Transverse colon (tissue), 4 donors: ENCODE data around the gene PLIN4. TPM values are rescaled to one million over a fixed set of nuclear protein-coding genes. Genes with fewer than 3 reads are reported as not detected.
"Not testable (repeated sequence)": the region's sequence is repeated elsewhere in the genome, so short reads cannot be mapped to it uniquely, and the experiment has no call there.

Source experiments
- DNase-seq: peaks from one replicate; pipeline ENCODE4 v3.0.0-alpha.2; 2019
- H3K27ac ChIP-seq, 4 donors: fragments of 200-600 bp; sonication (generic); 2 replicates each; pipeline ENCODE4 v1.5.1; 2016 to 2018; ENCODE audit warnings: inconsistent platforms in 4 of 4
- H3K27me3 ChIP-seq: fragments of 200-600 bp; sonication (generic); 2 replicates; pipeline ENCODE4 v1.5.1; 2017; ENCODE audit warnings: inconsistent platforms
- H3K36me3 ChIP-seq, 4 donors: fragments of 200-600 bp; sonication (generic); 2 replicates each; pipeline ENCODE4 v1.5.1; 2017 to 2019; ENCODE audit warnings: inconsistent platforms in 4 of 4
- H3K4me1 ChIP-seq, 4 donors: fragments of 200-600 bp; sonication (generic); 2 replicates each; pipeline ENCODE4 v1.5.1; 2017 to 2020; ENCODE audit warnings: inconsistent platforms in 4 of 4
- H3K4me3 ChIP-seq, 4 donors: fragments of 200-600 bp; sonication (generic); 1 replicate in 1 of 4; 2 replicates in 3 of 4; pipeline versions ENCODE4 v1.5.1 to v1.6.1; 2017 to 2019; ENCODE audit warnings: inconsistent platforms in 4 of 4
- H3K9me3 ChIP-seq, 2 donors: fragments of 200-600 bp; sonication (generic); 2 replicates each; pipeline ENCODE4 v1.5.1; 2017 to 2019; ENCODE audit warnings: inconsistent platforms in 2 of 2
- EP300 ChIP-seq: sonication (generic); formaldehyde crosslinking; IDR thresholded peaks from one replicate; pipeline ENCODE4 v1.6.1; 2017; ENCODE audit warnings: antibody characterized with exemption, low read depth
- POLR2A ChIP-seq: fragments of 450-650 bp; IDR thresholded peaks from one replicate; pipeline ENCODE4 v1.6.1; 2016; ENCODE audit warnings: antibody characterized with exemption, mild to moderate bottlenecking, moderate library complexity
- POLR2AphosphoS5 ChIP-seq, 3 donors: sonication (generic); formaldehyde crosslinking; IDR thresholded peaks; one replicate each; pipeline ENCODE4 v1.6.1; 2016; ENCODE audit warnings: antibody characterized with exemption in 3 of 3
- WGBS, 2 donors: methylation state at CpG; one replicate each; pipeline ENCODE4 v1.1.5; 2018; ENCODE audit warnings: low coverage in 1 of 2; 5-methylcytosine and 5-hydroxymethylcytosine counted together
- in situ Hi-C, 4 donors: fragments of 200-750 bp; cut with MboI; loops; one replicate each; pipeline versions ENCODE4 v1.15.0 to v1.15.1; 2017; ENCODE audit warnings: low sequenced_read_pairs in 3 of 4, low pct_ligation_motif_present in 1 of 4, low pct_unique_long_range_greater_than_20kb in 1 of 4
- intact Hi-C: fragments of 100-400 bp; cut with DNase I; formaldehyde crosslinking; loops from one replicate; pipeline ENCODE4 v1.15.1; 2023; ENCODE audit warnings: low total_unique reads
- total RNA-seq, 4 donors: library from RNA; depleted of rRNA; stranded (reverse); fragments of >200 nt; gene quantifications; one replicate each; pipeline ENCODE4 v1.1.0, GENCODE V29; 2016
- TF ChIP-seq, protein P1 (sequence below), 5 experiments: fragments of 200-600 bp in 3 of 5; fragments of 450-650 bp in 2 of 5; sonication (generic) in 3 of 5; IDR thresholded peaks; 1 replicate in 2 of 5; 2 replicates in 3 of 5; pipeline ENCODE4 v1.5.1; 2016 to 2017; ENCODE audit warnings: antibody characterized with exemption in 5 of 5, inconsistent platforms in 3 of 5, mild to moderate bottlenecking in 2 of 5, moderate library complexity in 1 of 5

Gene PLIN4, protein sequence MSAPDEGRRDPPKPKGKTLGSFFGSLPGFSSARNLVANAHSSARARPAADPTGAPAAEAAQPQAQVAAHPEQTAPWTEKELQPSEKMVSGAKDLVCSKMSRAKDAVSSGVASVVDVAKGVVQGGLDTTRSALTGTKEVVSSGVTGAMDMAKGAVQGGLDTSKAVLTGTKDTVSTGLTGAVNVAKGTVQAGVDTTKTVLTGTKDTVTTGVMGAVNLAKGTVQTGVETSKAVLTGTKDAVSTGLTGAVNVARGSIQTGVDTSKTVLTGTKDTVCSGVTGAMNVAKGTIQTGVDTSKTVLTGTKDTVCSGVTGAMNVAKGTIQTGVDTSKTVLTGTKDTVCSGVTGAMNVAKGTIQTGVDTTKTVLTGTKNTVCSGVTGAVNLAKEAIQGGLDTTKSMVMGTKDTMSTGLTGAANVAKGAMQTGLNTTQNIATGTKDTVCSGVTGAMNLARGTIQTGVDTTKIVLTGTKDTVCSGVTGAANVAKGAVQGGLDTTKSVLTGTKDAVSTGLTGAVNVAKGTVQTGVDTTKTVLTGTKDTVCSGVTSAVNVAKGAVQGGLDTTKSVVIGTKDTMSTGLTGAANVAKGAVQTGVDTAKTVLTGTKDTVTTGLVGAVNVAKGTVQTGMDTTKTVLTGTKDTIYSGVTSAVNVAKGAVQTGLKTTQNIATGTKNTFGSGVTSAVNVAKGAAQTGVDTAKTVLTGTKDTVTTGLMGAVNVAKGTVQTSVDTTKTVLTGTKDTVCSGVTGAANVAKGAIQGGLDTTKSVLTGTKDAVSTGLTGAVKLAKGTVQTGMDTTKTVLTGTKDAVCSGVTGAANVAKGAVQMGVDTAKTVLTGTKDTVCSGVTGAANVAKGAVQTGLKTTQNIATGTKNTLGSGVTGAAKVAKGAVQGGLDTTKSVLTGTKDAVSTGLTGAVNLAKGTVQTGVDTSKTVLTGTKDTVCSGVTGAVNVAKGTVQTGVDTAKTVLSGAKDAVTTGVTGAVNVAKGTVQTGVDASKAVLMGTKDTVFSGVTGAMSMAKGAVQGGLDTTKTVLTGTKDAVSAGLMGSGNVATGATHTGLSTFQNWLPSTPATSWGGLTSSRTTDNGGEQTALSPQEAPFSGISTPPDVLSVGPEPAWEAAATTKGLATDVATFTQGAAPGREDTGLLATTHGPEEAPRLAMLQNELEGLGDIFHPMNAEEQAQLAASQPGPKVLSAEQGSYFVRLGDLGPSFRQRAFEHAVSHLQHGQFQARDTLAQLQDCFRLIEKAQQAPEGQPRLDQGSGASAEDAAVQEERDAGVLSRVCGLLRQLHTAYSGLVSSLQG (N-terminal part only)
- 10 to 100 TPM in 3 of 4 donors, 1 to 10 TPM in 1; 8.9 to 33.7 (median 22.2) TPM for total RNA-seq

DNA sequence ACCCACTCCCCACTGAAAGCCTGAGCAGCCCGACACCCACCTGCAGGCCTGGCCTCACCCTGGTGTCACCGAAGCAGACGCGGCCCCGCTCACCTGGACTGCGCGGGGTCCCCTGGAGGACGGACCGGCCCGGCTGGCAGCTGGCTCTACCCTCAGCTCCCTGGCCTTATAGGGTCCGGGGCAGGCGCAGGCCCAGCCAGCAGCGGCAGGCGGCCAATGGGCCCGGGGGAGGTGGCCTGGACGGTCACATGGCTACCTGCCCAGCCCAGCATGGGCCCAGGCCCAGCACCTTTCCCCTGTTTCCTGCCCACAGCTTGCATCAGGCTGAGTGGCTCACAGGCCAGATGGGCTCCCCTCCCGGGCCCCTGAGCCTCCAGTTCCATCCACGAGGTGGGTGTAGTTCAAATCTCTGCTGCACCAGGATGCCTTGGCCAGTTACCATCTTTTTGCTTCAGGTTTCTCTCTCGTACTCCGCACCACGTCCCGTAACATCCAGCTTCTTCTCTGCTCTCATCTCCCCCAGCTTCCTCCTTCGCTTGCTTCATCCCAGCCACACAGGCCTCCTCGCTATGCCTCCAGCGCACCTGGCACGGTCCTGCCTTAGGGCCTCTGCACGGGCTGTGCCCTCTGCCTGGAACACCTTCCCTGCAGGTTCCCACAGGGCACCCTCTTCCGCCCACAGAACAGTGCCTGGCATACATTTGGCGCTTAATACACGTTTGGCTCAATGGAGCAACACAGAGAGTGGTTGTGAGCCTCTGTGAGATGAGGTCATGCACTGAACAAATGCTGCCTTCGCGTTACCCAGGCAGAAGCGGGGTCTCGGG lies at the start of gene PLIN4:
Gene PLIN4 (minus strand): TSS at position 142 of the 827 bp plus-strand sequence. CDS start 214 bp downstream, outside the sequence.
- TF ChIP-seq POLR2A (peak; percentile 46), POLR2AphosphoS5 (IDR thresholded peaks at IDR 0.05) (peak; percentile 57 to 90 (median 64)), EP300 (no peak)
- TF ChIP-seq, protein P1, sequence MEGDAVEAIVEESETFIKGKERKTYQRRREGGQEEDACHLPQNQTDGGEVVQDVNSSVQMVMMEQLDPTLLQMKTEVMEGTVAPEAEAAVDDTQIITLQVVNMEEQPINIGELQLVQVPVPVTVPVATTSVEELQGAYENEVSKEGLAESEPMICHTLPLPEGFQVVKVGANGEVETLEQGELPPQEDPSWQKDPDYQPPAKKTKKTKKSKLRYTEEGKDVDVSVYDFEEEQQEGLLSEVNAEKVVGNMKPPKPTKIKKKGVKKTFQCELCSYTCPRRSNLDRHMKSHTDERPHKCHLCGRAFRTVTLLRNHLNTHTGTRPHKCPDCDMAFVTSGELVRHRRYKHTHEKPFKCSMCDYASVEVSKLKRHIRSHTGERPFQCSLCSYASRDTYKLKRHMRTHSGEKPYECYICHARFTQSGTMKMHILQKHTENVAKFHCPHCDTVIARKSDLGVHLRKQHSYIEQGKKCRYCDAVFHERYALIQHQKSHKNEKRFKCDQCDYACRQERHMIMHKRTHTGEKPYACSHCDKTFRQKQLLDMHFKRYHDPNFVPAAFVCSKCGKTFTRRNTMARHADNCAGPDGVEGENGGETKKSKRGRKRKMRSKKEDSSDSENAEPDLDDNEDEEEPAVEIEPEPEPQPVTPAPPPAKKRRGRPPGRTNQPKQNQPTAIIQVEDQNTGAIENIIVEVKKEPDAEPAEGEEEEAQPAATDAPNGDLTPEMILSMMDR (IDR thresholded peaks at IDR 0.05), result no peak
- Histone ChIP-seq H3K9me3 (no peaks in the 10 kb centered on the region), H3K27me3 (peaks cover 5% of the 10 kb centered on the region), H3K27ac (peak within 1 kb of the TSS; percentile 67 to 94 (median 83)), H3K4me3 (peak within 1 kb of the TSS; percentile 21 to 36 (median 29)), H3K4me1 (peaks cover 0 to 7% (median 3%) of the 10 kb centered on the region in 4 donors), H3K36me3 (no peaks in the 10 kb centered on the region)
- intact Hi-C loops (no loop called here), in situ Hi-C loops (no loop called here)
- peak; percentile 60 for DNase-seq
- WGBS, 2 donors, result 66 to 70% methylated on average over 4 to 34 of the region's 34 CpGs

DNA sequence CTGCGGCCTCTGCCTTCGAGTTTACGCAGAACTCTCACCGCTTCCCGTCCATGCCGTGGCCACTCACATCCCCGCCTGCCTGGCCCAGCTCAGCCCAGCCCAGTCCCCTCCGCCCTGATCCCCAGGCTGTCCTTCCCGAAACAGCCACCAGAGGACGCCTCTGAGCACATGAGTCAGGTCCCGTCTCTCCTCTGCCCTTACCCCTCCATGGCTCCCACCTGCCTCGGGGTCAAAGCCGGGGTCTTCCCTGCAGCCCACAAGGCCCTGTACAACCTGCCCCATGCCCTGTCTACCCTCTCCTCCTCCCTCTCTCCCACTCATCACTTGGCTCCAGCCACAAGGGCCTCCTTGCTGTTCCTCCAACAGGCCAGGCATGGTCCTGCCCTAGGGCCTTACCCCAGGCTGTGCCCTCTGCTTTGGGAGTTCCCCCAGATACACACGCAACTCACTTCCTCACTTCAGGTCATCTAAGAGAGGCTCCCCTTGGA lies 49.3 kb upstream of the PLIN4 start:
- H3K27me3 ChIP-seq, result peaks cover 5% of the 10 kb centered on the region
- TF ChIP-seq, protein P1 (IDR thresholded peaks at IDR 0.05), result peak; percentile 58 to 77 (median 72)
- TF ChIP-seq EP300, result no peak
- H3K27ac ChIP-seq, result peak overlapping the region in 1 of 4 donors; percentile 25
- H3K9me3 ChIP-seq, result no peaks in the 10 kb centered on the region
- no peaks in the 10 kb centered on the region for H3K36me3 ChIP-seq
- 45% methylated on average over 14 of the region's 14 CpGs; no CpG with 5 or more reads in 1 of the 2 donors for WGBS, 2 donors
- in situ Hi-C loops (no loop called here), intact Hi-C loops (no loop called here)
- peak; percentile 71 for DNase-seq
- no peak overlapping the region for H3K4me3 ChIP-seq
- H3K4me1 ChIP-seq, result no peaks in the 10 kb centered on the region

DNA sequence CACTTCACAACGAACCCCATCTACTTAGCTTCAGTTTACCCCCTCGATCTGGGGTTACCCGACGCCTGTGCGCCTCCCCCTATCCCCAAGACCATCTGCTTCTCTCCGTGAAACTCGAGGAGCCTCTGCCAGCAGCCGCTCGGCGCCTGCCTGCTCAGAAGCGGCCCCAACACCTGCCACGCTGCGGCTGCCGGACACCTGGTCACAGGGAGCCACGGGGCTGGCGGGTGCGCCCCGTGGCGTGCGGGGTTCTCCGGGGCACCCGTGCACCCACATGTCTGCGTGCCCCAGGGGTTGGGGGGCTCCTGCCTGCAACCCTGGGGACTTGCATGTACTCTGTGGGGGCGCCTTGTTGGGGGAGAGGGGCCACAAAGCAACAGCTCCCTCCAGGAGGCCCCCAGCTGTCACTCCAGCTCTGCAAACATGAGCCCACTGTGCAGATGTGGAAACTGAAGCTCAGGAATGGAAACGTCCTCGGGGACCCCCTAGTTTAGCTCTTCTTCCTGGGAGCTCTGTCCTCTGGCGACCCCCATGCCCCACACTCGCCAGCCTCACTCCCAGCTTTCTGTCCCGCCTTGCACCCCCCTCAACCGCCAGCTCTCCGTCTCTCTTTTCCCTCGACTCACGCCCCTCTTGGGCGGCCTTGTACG lies 48.2 kb upstream of the PLIN4 start:
- in situ Hi-C loops (no loop called here), intact Hi-C loops (no loop called here)
- TF ChIP-seq POLR2AphosphoS5 (IDR thresholded peaks at IDR 0.05) (no peak), POLR2A (no peak), EP300 (no peak)
- TF ChIP-seq, protein P1 (IDR thresholded peaks at IDR 0.05), result no peak
- Histone ChIP-seq H3K27me3 (peaks cover 5% of the 10 kb centered on the region), H3K27ac (no peak overlapping the region), H3K4me1 (no peaks in the 10 kb centered on the region), H3K36me3 (no peaks in the 10 kb centered on the region), H3K4me3 (no peak overlapping the region), H3K9me3 (no peaks in the 10 kb centered on the region)
- 72 to 73% methylated on average over 3 to 19 of the region's 35 CpGs for WGBS, 2 donors
- DNase-seq, result no peak

DNA sequence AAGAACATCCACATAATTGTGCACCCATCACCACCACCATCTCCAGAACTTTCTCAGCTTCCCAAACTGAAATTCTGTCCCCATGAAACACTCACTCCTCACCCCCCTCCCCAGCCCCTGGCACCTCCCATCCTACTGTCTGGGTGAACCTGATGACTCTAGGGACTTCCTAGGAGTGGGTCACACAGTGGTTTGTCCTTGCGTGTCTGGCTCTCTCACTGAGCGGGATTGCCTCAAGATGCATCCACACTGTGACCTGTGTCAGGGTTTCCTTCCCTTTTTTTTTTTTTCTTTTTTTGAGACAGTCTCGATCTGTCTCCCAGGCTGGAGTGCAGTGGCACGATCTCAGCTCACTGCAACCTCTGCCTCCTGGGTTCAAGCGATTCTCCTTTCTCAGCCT lies 45.3 kb upstream of the PLIN4 start:
- 54 to 65% methylated on average over 5 of the region's 5 CpGs for WGBS, 2 donors
- intact Hi-C loops, H3K27me3 ChIP-seq, H3K4me3 ChIP-seq, H3K36me3 ChIP-seq, DNase-seq, H3K27ac ChIP-seq, H3K9me3 ChIP-seq, H3K4me1 ChIP-seq, in situ Hi-C loops: not testable (repeated sequence)

DNA sequence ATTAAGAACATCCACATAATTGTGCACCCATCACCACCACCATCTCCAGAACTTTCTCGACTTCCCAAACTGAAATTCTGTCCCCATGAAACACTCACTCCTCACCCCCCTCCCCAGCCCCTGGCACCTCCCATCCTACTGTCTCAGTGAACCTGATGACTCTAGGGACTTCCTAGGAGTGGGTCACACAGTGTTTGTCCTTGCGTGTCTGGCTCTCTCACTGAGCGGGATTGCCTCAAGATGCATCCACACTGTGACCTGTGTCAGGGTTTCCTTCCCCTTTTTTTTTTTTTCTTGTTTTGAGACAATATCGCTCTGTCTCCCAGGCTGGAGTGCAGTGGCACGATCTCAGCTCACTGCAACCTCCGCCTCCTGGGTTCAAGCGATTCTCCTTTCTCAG lies 43.8 kb upstream of the PLIN4 start:
- H3K9me3 ChIP-seq, in situ Hi-C loops, H3K4me1 ChIP-seq, H3K27me3 ChIP-seq, H3K27ac ChIP-seq, DNase-seq, H3K4me3 ChIP-seq, H3K36me3 ChIP-seq, intact Hi-C loops: not testable (repeated sequence)
- WGBS, 2 donors, result 72% methylated on average over 6 of the region's 7 CpGs; no CpG with 5 or more reads in 1 of the 2 donors
